GM19025 (cell line): ENCODE measurements around the gene UBAC2.

ENCODE experiments used
- ATAC-seq: cut with Tn5 transposase; IDR thresholded peaks from one replicate; pipeline ENCODE4 v1.9.1; 2021; ENCODE audit warnings: mild to moderate bottlenecking, low read depth, moderate library complexity; ENCODE audit not compliant: unreplicated experiment

The UBAC2 gene

DNA sequence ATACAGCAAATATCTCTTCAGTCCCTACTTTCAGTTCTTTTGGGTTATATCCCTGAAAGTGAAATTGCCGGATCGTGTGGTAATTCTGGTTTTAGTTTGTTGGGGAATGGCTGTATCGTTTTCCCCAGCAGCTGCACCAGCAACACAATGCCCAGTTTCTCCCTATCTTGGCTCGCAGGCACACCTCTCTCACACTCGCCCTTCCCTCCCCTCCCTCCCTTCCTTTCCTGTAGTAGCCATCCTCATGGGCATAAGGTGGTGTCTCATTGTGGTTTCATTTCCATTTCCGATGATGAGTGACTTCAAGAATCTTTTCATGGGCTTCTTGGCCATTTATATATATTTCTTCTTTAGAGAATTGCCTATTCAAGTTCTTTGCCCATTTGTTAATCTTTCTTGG lies 66.2 kb downstream of the UBAC2 start:
- no peak for ATAC-seq

DNA sequence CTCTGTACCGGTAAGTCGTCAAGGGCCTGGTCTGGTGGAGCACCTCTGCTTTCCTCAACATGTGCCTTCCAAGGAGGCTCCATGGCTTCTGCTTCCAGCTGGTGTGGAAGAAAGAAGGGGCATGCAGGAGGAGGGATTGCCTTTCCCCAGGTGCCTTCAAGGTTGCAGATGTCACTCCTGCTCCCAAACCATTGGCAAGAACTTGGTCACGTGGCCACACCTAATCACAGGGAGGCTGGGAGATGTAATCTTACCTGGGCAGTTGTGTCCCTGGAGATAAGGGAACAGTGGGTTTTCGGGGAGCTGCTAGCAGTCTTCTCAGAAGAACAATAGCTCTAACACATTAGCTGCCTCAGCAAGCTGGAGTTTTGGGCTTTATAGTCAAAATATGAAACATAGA lies 67.3 kb downstream of the UBAC2 start:
- no peak for ATAC-seq

DNA sequence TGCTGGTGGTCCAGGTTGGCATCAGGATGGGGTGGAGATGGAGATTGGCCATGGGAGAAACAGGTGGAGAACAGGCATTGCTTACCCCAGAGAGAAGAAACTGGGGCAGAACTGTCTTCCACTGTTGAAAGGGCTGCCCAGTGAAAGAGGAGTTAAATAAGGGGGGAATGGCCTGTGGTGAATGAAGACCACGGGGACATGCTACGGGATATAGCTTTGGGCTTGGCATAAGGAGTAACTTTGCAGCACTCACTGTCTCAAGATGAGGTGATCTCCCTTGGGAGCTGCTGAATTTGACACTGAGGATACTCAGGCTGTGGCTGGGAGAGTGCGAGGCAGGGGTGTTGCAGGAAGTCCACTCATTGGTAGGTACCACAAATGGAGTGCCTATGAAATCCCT lies 68.2 kb downstream of the UBAC2 start:
- no peak for ATAC-seq

DNA sequence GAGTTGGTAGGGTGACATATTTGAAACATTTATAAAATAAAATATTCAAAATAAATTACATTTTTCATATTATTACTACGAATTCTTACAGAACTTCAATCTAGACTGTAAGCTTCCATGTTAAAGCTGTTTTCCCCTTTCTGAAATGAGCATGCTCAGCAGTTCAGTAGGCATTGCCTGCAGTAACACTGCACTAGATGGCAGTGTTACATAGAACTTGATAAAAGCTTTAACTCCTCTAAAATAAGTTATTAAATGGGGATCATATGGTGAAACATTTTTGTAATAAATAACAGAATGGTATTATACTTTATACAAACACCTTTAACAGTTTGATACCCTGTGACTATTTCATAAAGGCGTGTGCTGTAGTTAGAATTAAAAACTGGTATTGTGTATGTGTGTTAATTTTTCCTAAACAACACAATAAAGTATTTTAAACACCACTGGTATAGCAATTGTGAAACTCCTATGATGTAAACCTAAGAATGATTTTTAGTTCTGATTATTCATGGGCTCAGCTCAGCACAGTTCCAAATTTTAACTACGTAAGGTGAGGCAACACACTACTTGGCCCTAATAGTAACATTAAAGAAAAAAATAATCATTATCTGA lies 69.1 kb downstream of the UBAC2 start:
- peak; percentile 56 for ATAC-seq

DNA sequence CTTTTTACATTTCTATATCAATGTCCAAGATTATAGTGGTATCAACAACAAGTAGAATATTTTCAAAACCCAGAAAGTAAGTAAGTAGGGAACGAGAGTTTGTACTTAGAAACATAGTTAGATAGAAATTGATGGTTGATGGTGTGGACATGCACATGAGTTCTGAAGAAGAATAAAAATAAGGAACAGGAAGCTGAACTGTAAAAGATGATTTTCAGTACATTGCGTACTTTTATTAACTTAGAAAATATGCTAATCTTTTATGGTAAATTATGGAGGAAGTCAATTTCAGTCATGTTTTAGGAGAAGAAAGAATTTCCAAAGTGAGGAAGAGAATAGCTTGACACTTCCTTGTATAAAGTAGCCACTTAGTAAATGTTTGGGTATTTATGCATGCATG lies 69.9 kb downstream of the UBAC2 start:
- ATAC-seq, result no peak

DNA sequence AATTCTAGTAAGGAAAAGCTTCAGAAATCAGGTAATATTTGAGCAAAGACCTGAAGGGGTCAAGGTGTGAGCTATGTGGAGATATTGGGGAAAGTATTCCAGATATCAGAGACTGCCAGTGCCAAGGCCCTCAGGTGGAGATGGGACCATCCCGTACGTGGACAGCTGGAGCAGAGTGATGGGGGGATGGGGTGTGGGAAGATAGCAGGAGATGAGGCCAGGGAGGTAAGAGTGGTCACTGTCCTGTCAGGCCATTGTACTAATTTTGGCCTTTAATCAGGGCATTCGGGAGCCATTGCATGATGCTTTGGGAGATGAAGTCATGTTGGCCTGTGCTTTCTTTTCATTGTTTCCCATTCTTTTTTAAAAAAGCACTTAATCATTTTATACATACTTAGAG lies 70.6 kb downstream of the UBAC2 start:
- ATAC-seq, result no peak

DNA sequence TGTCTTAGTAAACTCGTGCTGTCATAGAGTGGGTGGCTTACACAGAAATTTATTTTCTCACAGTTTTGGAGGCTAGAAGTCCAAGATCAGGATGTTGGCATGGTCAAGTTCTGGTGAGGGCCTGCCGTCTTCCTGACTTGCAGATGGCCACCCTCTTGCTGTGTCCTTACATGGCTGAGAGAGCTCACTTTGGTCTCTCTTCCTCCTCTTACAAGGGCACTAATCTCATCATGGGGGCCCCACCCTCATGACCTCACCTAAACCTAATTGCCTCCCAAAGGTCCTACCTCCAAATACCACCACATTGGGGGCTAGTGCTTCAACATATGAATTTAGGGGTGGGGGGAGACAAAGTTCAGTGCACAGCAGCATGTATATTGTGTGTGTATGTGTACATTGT lies 71.8 kb downstream of the UBAC2 start:
- ATAC-seq, result no peak

DNA sequence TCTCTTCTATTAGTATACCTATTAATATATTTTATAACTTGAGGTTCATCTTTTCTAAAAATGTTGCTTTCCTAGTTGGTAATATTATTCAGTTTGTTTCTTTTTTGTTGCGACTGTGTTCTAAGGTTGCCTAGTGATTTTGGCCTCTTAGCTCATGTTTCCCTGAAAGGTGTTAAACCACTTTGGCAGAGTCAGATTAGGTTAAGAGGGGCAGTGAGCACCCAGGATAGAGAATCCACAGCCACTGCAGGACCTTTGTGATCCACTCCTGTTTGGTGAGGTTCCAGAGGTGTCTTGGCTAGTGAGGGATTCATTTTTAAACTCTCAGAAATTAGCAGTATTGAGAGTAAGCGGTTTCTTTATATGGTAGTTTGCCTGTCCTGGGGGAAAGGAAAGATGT lies 72.5 kb downstream of the UBAC2 start:
- no peak for ATAC-seq

DNA sequence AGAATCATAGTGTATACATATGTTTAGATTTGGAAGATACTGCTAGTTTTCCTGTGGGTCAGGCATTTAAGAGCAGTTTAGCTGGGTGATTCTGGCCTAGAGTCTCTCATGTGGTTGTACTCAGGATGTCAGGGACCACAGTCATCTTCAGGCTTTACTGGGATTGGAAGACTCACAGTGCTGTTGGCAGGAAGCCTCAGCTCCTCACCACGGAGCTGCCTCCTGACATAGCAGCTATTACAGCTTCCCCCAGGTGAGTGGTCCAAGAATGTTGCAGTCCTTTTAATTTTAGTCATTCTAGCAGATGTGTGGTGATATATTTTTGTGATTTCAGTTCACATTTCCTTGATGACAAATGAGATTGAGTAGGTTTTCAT lies 74.4 kb downstream of the UBAC2 start:
- ATAC-seq, result no peak

DNA sequence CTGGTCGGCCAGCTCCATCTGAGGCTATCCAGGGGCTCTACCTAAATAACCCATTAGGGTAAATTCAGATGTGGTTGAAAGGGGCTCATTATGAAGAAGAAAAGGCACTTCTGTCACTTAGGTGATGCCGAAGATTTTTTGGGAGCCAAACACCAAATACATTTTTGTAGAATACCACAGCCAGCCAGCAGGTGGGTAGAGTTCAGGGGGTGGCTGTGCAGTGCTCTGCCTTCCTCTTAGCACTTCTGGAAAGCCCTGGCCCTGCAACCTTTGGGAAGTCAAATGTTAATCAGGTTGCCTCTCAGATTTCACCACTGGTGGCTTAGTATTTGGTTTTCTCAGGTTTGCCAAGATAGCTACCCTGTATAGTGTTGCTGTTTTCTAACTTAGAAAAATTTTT lies 76.1 kb downstream of the UBAC2 start:
- no peak for ATAC-seq

DNA sequence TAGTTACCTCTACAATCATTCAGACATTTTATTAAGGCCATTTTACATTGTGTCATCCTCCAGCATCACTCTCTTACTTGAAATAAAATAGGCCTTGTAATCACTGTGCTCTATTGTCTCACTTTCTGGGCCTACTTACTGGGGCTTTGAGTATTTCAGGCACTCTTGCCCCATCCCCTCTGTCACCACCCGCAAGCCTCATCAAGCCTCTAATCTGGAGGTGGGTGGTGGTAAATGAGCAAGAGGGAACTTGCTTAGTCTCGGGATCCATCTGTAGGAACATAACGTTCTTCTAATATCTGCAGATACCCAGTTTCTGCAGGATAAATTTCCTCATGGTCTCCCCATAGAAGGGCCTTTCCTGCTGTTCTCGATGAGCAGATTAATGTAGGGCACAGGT lies 77.0 kb downstream of the UBAC2 start:
- ATAC-seq, result no peak

DNA sequence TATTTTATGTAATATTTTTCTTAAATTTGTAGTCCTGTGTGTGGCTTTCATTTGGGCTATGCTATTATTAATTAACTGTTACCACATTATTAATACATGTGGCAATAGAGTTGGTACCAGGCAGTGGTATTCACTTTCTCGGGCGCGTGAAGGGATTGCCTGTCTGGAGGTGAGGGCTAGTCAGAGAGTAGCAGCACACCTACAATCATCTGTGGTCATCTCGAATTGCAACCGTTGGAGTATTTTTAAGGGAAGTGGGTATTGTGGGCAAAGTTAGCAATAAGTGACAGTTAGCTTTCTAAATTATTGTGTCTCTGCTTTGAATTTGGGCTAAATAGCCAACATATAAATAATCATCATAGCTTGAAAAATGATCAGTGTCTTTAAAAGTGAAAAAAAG lies 77.5 kb downstream of the UBAC2 start:
- no peak for ATAC-seq

DNA sequence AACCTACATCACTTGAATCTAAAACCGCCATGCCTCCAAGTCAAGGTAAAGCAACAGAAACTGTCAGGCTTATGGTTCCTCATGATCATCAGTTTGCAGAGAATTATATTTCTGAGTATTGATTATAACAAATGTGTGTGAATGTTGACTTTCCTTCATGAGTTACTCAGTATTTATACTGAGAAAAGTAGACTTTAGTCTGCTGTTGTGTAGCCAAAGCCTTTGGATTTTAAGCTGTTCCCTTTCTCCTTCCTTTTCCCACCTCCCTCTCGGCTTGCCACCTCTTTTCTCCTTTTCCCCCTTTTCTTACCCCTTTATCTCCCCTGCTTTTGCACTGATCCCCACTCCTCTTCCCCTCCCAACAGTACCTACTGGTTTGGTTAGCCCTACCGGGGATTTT lies 78.2 kb downstream of the UBAC2 start:
- no peak for ATAC-seq

DNA sequence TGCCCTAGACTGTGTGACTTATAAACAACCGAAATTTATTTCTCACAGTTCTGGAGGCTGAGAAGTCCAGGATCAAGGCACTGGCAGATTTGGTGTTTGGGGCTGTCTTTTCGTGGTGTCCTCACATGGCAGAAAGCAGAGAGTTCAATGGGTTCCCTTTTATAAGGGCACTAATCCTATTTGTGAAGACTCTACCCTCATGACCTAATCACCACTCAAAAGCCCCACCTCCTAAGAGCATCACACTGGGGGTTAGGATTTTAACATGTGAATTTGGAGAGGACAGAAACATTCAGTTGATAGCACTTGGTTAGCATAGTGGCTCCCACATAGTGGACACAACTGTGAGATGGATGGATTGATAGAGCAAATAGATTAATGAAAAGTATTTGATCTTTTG lies 79.0 kb downstream of the UBAC2 start:
- ATAC-seq, result no peak

DNA sequence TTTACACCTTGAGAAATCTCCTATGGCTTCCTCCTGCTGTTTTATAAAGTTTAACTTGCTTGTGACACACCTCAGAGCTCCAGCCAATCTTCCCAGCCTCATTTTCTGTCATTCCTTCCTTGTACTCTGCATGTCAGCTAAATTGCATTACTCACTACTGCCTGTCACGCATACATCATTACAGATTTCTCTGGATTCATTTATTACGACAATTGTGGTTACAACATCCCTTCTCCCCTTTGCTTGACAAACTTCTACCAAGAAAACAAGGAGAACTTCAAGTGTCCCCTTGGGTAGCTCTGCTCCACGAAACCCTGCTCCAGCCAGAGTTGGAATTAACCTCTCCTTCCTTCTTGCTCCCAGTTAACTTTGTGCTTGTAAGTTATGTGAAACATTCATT lies 79.5 kb downstream of the UBAC2 start:
- ATAC-seq, result no peak

DNA sequence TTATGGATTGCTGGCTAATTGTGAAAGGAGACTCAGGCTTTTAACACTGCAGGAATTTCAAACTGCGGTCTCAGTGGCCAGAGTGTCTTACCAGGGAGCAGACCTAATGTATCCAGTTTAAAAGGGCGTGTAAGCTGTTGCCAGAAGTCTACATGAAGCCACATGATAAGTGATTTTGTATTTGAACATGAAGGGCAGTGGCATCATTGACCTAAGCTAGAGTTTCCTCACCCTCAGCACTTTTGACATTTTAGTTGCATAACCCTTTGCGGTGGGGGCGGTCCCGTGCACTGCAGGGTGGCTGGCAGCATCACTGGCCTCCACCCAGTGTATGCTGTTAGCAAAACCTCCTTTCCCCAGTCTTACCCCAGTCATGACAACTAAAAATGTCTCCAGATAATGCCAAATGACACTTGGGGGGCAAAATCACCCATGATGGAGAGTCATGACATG lies 81.2 kb downstream of the UBAC2 start:
- peak; percentile 72 for ATAC-seq

DNA sequence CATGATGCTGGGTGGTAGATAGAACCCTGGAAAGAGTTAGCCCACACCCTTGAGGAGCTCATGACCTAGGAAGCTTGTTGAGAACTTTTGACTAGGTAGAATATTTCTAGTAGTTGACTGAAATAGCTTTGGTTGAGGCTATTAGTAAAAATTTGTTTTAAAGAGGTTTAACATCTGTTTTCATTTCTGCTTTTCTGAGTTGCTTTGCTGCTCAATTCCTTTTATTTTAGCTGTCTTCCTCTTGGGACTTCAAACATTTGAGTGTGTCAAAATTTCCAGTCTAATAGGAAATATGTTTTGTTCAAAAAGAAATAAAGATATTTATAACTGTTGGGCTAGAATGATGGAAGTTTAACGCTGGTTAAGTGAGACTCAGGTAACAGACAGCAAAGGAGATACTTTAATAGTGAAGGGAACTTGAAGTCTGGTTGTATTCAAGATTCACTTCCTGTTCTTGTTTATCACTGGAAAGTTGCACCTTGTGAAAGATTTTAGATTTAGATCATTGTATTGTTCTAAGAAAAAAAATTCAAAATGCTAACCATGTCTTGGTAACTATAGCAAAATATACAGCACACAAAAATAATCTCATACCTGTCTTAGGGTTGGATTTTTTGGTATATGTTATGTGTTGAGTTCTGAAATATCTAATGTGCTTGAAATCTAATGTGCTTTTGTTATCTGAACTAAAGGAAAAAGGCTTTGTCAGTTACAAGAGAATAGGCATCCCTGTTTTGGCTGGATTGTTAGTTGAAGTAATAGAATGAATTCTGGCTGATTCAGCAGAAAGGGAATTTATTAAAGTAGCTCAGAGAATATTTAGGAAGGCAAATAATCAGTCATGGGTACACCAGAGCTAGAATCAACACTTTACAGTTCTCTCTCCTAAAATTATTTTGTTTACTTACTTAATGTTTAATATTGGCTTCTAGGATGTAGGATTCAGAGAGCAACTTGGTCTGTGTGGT lies 81.9 kb downstream of the UBAC2 start:
- peak; percentile 49 for ATAC-seq

DNA sequence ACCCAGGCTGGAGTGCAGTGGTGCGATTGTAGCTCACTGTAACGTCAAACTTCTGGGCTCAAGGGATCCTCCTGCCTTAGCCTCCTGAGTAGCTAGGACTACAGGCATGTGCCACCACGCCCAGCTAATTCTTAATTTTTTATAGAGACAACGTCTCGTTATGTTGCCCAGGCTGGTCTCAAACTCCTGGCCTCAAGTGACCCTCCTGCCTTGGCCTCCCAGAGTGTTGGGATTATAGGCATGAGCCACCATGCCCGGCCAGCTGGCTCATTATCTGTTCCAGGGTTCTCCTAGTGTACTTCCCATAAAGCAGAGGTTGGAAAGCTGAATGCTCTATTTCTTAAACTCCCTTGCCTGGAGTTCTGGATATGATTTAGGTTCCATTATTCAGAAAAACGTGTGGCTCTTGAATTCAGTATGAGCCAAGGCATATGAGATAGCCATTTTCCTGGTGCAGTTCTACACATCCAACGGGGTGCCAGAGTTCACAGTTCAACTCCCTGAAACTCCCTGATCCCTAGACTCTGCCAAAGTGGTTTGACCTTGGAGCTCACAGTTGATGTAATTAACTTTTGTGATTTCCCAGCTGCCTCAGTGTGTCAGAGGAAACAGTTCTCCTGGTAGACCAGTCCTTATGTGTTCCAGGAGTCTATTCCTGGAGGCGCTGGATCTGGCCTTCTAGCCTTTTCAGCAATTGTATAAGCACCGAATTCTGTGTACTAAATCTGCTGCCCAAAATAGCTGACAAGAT lies 85.0 kb downstream of the UBAC2 start:
- ATAC-seq, result no peak

DNA sequence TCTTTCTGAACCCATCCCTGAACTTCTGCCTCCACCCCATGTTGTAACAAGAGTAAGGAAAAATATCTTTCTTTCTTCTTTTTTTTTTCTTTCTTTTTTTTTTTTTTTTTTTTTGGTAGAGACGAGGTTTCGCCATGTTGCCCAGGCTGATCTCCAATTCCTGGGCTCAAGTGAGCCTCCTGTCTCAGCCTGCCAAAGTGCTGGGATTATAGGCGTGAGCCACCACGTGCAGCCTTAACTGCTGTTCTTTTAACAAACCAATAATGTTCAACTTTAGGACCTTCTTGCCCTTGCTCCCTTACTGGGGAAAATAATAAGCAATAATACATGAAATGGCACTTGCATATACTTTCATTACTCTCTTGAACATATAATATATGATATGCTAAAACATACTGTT lies 86.9 kb downstream of the UBAC2 start:
- no peak for ATAC-seq

DNA sequence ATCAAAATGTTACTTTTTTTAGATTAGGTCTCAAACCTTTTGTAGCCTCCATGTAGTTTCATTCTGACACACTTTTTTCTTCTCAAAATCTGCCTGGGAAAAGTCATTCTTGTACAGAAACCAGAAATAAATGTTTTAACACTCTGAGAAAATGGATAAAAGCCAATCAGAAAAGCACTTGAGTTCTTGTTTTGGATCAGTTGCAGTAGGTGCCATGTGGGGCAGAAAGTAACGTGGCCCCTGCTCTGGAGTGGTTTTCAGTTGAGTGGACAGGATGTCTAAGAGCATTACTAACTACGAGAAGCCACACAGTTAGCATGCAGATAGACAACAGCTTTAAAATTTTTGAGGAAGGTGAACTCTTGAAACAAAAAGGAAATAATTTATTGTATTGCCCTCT lies 87.4 kb downstream of the UBAC2 start:
- peak; percentile 75 for ATAC-seq

DNA sequence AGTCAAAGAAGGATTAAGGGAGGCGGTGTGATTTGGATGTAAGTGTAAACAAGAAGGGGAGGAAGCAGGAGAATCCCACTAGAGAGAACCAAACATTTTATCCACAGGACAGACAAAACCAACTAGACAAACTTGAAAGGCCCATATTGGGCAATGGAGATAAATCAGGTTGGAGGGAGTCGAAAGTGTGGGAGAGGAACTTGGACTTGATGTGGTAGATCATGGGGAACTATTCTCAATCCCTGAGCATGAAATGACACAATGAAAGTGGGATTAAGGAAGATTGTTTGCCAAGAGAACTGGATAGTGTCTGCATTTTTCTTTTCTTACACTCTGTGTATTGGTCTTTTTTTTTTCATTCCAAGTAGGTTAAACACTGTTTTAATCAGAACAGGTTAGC lies 88.6 kb downstream of the UBAC2 start:
- no peak for ATAC-seq
